Heart left ventricle (tissue), 13 donors: ENCODE data around the gene LHFPL3.

ENCODE experiments used
- POLR2A ChIP-seq, 2 donors: fragments of 450-650 bp; IDR thresholded peaks; one replicate each; pipeline ENCODE4 v1.6.1; 2017; ENCODE audit warnings: antibody characterized with exemption in 2 of 2, mild to moderate bottlenecking in 2 of 2, moderate library complexity in 2 of 2
- TF ChIP-seq, protein P1 (sequence below), 12 donors: fragments of 200-600 bp; sonication (generic) in 4 of 12; IDR thresholded peaks; one replicate each; pipeline versions ENCODE4 v1.5.0 to v1.8.0; 2018 to 2022; ENCODE audit warnings: antibody characterized with exemption in 12 of 12, mild to moderate bottlenecking in 5 of 12
- donor health status: ischemic (EF 13 %, LVEDD 7.1; RV severe dilation, severe dysfunction).
- donor health status: DM: no; HTN: yes; CAD: no.
- donor health status: DM: no; HTN: no; CAD: no.
- donor health status: ischemic (EF 25% LVEDD 6.9; RV normal size, moderate dysfunction).
- donor health status: ischemic (EF 25% LVEDD 5.7; RV mildly dilated, moderate dysfunction).
- donor health status: ischemic (EF 35%, LVEDD 5.7; RV mildly dilated, moderate dysfunction).
- donor health status: nonischemic (EF 11% LVEDD 7.7; RV severe dilation, severe dysfunction).
- donor health status: DM: yes; HTN: yes; CAD: no.
- donor health status: PGD.
- donor health status: ischemic (EF 29% LVEDD 5.4; RV normal size, mild dysfunction).
- donor health status: nonischemic (EF 23%, LVEDD 6.1; RV moderate dilation, normal function).

DNA sequence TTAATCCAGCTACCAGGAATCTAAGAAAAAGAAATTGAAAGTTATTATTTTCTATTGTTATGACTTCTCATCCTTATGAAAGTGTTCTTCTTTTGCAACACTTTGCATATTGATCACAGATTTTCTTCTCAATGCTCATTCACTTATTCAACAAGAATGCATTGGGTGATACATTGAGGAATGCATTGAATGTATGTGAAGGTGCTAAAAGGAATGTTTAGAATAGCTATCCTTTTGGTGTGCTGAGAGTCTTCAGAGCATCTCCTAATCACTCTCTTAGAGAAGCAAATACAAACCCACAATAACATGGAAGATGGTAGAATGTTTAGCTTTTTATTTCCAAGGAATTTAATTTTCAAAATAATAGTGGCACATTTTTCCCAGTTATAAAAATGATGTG, 563.5 kb downstream of the LHFPL3 start:
- TF ChIP-seq, protein P1, sequence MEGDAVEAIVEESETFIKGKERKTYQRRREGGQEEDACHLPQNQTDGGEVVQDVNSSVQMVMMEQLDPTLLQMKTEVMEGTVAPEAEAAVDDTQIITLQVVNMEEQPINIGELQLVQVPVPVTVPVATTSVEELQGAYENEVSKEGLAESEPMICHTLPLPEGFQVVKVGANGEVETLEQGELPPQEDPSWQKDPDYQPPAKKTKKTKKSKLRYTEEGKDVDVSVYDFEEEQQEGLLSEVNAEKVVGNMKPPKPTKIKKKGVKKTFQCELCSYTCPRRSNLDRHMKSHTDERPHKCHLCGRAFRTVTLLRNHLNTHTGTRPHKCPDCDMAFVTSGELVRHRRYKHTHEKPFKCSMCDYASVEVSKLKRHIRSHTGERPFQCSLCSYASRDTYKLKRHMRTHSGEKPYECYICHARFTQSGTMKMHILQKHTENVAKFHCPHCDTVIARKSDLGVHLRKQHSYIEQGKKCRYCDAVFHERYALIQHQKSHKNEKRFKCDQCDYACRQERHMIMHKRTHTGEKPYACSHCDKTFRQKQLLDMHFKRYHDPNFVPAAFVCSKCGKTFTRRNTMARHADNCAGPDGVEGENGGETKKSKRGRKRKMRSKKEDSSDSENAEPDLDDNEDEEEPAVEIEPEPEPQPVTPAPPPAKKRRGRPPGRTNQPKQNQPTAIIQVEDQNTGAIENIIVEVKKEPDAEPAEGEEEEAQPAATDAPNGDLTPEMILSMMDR (IDR thresholded peaks at IDR 0.05) = no peak
- no peak for TF ChIP-seq POLR2A (IDR thresholded peaks at IDR 0.05)
